GM12891 (cell line): ENCODE data around the gene KRT3.

Source experiments
- POLR2A ChIP-seq: IDR thresholded peaks from 2 replicates; pipeline ENCODE4 v1.6.1; 2011; ENCODE audit warnings: low read depth, low read length, control low read depth
- SPI1 ChIP-seq: IDR thresholded peaks from 2 replicates; pipeline ENCODE4 v1.6.1; 2011; ENCODE audit warnings: low read depth, low read length, control low read depth

- TF ChIP-seq POLR2A (no peak), SPI1 (no peak)
Measured at GRCh38 chr12:52769946-52770345, 26.0 kb downstream of the KRT3 start.
